Left cardiac atrium (tissue), 4 donors: ENCODE measurements around the gene B9D2. TPM values are rescaled to one million over a fixed set of nuclear protein-coding genes. Genes with fewer than 3 reads are reported as not detected.
"Not testable (repeated sequence)": the region's sequence is repeated elsewhere in the genome, so short reads cannot be mapped to it uniquely, and the experiment has no call there.

Experiments used
- ATAC-seq, 2 donors: fragments of 200-7000 bp; cut with Tn5 transposase; one replicate each; pipeline ENCODE4 v1.9.1; 2020; ENCODE audit warnings: mild to moderate bottlenecking in 2 of 2, moderate library complexity in 2 of 2
- DNase-seq: peaks from one replicate; pipeline ENCODE4 v3.0.0-alpha.2; 2020
- intact Hi-C, 2 donors: fragments of 100-400 bp; cut with DNase I; formaldehyde crosslinking; loops; one replicate each; pipeline versions ENCODE4 v1.14.1 to v1.15.1; 2022 to 2023
- long read RNA-seq: library from polyadenylated mRNA; unstranded; transcript quantifications from one replicate; pipeline ENCODE4 v2.0.0, GENCODE V29; 2021
- total RNA-seq, 2 donors: library from RNA; stranded (reverse); fragmentation: NEBNext Ultra II Directional; extraction: Animal tissue kit (Norgen Biotek cat#: 25700); gene quantifications; one replicate each; pipeline ENCODE4 v1.2.1, GENCODE V29; 2021
- donor health status: DM: no; HTN: yes; CAD: no.
- donor health status: DM: no; HTN: yes; CAD: no; lungs with severe emphysema.
- donor health status: DM: yes; HTN: yes; CAD: no.
- donor health status: Dilated cardiomyopathy.

B9D2 gene, protein sequence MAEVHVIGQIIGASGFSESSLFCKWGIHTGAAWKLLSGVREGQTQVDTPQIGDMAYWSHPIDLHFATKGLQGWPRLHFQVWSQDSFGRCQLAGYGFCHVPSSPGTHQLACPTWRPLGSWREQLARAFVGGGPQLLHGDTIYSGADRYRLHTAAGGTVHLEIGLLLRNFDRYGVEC
- 1 to 10 TPM; 3.5 to 4.1 TPM for total RNA-seq
- long read RNA-seq, partial matches to known transcripts, result 0 of 1 reads
- long read RNA-seq, other reads (novel, unspliced or antisense), result 0 of 1 reads

DNA sequence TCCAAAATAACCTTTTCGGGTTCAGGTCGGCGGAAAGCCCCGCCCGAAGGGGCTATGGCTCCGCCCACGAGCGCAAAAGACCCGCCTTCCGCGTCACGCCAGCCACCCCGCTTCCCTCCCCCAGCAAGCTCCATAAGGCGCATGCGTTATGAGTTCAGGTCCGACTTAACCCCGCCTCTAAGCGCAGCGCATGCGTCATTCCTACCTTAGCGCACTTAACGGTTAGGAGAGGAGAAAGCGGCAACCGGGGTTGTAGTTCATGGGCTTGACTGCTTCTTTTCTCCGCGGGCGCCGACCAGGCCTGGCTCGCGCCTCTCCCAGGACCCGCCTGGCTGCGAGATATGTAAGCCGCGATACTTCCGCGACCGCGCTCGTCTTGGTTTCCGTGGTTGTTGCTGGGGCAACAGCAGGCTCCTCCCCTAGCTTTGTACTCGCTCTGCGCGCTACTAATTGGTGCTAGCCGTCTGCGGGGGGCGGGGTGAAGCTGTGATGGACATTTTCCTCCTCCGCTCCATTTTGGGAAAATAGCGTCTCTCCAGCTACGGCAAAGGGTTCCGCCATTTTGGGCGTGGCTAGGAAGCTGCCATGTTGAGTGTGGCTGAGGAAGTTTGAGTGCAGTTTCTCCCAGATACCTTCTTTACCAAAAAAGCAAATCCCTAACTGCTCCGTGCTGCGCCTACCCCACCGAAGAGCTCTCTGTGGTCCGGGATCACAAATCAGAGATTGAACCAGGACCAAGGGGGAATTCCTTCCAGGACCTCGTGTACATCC is at the start of gene B9D2:
Gene B9D2, minus strand, starts transcription at position 397 of the 771 bp plus-strand sequence. CDS start 630 bp downstream, outside the sequence.
- intact Hi-C loops, result no loop called here
- ATAC-seq, result peak; percentile 97 to 98
- DNase-seq, result peak; percentile 99

DNA sequence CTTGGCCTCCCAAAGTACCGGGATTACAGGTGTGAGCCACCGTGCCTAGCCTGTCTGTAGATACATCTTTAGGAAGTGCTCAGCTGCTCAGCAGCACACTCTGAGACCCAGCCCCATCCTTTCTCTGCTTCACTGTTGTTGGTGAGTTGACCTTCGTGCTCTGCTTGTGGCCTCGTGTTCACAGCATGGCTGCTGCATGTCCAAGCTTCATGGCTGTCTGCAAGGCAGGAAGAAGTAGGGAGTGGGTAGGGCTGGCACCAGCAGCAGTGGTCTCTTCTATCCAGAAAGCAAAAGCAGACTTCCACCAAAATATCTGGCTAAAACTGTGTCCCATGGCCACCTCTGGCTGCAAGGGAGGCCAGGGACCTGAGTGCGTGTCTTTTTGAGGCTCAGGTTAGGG is 49.0 kb upstream of the B9D2 start:
- DNase-seq (no peak), ATAC-seq (no peak)
- intact Hi-C loops, result no loop called here

DNA sequence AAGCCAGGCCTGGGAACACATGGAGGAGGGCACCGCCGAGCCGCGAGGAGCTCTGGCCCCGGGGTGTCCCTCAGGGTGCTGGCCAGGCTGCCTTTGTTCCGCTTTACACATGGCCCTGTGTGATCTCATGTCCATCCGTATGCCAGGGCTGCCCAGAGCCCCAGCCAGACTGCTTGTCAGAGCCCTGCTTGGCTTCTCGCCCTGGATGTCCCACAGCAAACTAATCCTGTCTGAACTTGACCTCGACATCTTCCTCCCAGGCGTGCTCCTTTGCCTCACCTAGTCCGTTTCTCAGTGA is 48.0 kb upstream of the B9D2 start:
- intact Hi-C loops, result no loop called here
- DNase-seq, result peak; percentile 60
- peak; percentile 74 to 76 for ATAC-seq

DNA sequence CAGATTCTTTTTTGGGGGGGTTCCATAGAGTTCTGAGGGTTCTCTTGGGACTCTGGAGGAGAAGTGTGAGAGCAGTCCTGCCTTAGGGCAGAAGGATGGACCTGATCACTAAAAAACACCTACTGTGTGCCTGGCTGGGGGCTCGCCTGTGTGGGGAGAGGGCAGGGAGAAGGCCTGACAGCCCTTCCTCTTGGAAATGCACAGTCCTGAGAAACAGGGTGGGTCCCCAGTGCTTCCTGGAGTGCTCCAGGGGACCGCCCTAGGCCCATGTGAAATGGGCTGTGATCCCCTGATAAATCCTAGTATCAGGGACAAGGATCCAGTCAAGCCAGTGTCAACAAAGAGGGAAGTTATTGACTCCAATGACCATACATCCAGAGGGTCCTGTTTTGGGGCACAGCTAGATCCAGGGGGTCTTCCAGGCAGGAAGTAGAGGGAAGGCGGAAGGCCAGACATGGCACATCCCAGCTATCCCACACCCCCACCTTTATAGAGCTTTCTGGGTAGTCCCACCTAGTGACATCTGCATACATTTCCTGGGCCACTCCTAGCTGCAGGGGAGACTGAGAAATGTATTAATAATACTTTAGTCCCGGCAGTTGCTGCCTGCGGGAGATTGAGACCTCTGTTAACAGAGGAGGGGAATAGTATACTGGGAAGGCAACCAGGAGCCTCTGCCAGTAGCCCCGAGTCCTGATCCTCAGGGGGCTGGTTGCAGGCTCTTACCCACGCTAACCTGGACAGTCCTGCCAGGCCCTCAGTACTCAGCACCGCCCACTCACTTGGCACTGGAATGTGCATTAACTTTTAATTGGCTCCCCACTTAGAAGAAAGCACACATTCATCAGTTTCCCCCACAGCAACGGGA is 47.4 kb upstream of the B9D2 start:
- intact Hi-C loops, result no loop called here
- DNase-seq (no peak), ATAC-seq (peak; percentile 12 to 14)

DNA sequence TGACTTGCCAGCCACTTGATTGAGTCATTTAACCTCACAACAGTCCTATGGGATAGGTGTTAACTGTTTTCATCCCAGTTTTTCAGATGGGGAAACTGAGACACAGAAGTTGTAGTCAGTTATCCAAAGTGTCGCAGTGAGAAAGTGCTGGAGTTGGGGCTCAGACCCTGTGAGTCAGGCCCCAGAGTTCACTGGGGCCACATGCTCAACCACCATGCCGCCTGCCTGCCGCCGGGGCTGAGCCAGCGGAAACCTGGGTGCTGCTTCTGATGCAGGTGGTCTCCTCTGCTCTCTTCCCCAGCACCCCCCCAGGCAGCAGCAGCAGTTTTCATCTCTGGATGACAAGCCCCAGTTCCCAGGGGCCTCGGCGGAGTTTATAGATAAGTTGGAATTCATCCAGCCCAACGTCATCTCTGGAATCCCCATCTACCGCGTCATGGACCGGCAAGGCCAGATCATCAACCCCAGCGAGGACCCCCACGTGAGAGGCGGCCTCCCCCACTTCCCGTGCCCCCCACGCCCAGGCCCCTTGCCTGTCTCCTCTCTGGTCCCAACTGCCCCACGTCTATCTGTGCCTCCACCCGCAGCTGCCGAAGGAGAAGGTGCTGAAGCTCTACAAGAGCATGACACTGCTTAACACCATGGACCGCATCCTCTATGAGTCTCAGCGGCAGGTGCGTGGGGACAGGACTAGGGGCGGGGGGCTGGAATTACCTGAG is 46.5 kb upstream of the B9D2 start:
- ATAC-seq (no peak), DNase-seq (no peak)
- intact Hi-C loops, result no loop called here

DNA sequence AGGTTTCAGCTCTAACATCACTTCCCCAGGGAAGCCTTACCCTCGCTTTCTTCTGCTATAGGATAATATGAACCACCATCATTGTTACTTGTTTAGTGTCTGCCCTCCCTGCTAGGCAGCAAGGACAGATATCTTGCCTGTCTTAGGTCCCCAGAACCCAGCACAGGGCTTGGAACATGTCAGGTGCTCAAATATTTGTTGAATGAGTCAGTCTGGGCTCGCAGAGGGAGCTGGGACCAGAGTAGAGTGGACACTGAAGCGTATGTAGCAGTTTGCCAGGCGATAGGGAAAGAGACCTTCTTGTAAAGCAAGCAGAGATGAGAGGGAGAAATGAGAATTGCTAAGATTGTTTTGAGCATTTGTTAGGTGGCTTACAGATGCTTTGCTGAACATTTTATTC is 45.3 kb upstream of the B9D2 start:
- ATAC-seq (peak; percentile 48 to 62), DNase-seq (no peak)
- intact Hi-C loops, result no loop called here

DNA sequence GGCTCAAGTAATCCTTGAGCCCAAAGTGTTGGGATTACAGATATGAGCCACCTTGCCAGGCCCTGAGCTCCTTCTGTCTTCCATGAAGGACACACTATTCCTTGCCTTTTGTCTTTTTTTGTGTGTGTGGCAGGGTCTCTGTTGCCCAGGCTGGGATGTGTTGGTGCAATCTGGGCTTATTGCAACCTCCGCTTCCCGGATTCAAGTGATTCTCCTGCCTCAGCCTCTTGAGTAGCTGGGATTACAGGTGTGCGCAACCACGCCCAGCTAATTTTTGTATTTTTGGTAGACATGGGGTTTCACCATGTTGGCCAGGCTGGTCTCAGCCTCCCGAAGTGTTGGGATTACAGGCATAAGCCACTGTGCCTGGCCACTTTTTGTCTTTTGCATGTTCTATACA is 44.9 kb upstream of the B9D2 start:
- intact Hi-C loops, DNase-seq, ATAC-seq: not testable (repeated sequence)

DNA sequence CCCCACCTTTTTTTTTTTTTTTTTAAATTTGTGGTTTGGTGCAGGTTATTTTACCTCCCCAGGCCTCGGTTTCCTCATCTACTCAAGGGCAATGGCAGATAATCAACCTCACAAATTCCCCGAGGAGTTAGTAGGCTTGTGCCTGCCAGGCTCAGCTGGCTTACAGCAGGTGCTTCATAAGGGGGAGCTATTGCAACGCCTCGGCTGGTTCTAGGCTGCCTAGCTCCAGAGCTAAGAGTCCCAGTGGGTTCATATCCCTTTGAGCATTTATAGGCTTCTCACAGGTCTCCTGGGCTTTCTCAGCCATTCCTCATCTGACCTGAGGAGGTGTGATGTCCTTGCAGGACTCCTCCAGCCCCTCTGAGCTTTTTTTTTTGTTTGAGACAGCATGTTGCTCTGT is 44.3 kb upstream of the B9D2 start:
- intact Hi-C loops, result no loop called here
- ATAC-seq (no peak), DNase-seq (no peak)

DNA sequence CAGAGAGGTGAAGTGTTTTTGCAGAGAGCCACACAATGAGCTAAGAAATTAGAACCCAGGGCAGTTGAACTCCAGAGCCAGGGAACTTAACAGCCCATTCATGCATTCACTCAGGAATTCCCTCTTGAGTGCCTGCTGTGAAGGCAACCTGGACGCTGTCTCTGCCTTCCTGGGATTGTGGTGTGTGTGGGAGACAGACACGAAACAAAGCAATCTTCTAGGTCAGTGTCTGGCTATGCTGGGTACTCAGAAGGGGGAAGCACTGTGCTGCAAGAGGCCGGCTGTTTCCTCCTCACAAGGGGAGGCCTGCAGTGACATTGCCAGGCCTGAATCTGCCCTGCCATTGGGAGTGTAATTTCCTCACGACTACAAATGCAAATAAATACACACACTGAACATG is 43.3 kb upstream of the B9D2 start:
- intact Hi-C loops, result no loop called here
- ATAC-seq, result peak; percentile 18 to 32
- no peak for DNase-seq

DNA sequence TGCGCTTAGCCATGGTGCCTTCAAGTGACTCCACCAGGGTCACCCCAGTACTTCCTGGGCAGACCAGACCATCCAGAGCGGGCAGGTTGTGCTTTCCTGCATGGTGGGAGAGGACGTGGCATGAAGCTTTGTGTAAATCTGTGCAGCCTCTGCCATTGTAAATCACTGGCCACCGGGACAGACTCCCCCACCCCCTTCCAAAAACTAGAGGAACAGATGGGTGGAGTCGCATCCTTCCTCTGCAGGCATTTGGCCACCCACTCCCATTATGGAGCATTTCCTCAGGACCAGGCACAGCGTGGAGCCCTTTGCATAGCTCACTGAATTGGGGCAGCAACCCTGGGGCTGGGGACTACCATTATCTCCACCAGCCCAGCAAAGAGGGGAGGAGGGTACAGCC is 41.8 kb upstream of the B9D2 start:
- peak in 1 of 2 donors; percentile 22 for ATAC-seq
- intact Hi-C loops, result no loop called here
- DNase-seq, result peak; percentile 30

DNA sequence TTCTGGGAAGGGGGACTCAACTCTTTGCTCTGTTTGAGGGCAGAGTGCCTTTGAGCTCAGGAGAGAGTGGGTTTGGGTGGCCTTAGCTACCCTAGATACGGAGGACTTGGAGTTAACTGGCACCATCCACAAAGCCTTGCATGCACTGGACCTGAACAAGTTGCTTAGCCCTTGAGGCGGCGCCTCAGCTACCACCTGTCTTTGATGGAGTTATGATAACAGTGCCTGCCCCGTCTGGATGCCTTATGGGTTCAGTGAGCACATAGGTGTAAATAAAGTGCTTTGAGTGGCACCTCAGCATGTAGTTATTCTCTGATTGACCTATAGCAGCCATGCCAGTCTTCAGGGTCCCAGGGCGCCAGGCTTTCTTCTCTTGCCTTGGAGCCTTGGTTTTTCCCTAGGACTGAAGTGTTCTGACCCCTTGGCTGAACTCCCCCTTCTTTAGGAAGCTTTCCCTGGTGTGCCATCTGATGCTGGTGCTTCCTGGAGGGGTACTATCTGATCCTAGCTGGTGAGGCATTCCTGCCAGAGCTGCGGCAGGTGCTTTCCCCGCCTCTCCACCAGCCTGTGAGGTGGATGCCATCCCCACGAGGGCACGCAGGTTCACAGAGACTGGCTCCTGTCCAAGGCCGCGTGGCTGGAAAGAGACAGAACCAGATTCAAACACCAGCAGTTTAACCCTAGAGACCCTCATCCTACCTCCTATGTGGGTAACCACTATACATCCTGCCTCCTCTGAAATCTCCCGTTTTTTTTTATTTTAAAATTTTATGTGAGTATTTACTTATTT is 39.4 kb upstream of the B9D2 start:
- no peak for ATAC-seq
- DNase-seq, result no peak
- intact Hi-C loops, result no loop called here

DNA sequence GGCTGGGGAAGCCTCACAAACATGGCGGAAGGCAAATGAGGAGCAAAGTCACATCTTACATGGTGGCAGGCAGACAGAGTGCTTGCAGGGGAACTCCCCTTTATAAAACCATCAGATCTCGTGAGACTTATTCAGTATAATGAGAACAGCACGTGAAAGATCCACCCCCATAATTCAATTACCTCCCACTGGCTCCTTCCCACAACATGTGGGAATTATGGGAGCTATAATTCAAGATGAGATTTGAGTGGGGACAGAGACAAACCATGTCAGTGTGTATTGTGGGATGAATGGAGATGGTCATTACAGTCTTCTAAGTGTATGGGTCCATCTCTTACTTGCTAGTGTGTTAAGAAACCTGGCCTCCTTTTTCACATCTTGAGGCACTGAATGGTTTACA is 38.1 kb upstream of the B9D2 start:
- no peak for DNase-seq
- ATAC-seq, result no peak
- intact Hi-C loops, result no loop called here

DNA sequence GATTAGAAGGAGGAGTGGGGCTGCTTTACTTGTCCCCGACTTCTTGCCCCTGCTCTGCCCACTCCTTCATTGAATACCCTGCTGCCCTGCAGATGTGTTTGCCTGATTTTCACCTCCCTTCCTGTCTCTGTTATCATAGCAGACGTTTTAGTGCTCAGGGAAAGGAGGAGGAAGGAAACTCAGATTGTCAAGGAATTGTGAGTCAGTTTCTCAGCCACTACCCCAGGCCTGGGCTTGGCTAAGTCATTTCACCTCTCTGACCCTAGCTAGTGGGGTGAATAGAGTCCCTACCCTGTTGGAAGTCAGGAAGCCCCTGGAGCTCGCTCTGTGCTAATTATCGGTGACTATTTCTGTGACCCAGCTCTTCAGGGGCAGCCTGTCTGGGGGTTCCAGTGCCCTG is 37.5 kb upstream of the B9D2 start:
- no peak for DNase-seq
- intact Hi-C loops, result no loop called here
- ATAC-seq, result no peak

DNA sequence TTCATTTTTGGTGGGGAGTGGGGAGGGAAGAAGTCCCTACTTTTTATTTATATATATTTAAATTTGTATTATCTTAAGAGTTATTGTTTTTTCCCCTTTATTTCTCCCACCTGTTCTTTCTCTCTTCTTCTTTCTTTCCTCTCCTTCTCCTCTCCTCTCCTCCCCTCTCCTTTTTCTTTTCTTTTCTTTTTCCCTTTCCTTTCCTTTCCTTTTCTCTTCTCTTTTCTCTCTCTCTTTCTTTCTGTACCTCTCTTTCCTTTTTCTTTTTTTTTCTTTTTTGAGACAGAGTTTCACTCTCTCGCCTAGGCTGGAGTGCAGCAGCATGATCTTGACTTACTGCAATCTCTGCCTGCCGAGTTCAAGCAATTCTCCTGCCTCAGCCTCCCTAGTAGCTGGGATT is 35.6 kb upstream of the B9D2 start:
- ATAC-seq, result no peak
- intact Hi-C loops, result loop anchor here in 1 of 2 donors (5.0 kb wide), 1 partner anchor 38 kb away; the partner anchor contains the start of gene DMAC2
- DNase-seq, result no peak

DNA sequence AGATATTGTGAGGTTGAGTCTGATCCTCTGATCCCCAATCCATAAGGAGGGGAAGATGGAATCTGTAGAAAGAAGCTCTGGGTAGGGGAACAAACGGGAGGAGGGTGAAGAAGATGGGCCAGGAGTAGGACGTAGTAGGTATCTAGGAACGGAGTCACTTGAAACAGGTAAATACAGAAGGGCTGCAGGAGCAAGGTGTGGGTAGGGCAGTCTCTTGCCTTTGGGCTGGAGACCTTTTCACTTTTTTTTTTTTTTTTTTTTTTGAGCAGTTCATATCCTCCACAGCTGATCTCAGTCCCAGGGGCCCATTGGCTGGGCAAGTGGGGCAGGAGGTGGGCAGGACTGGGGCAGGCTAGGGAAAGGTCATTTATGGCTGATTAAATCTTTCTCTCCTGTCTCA is 35.1 kb upstream of the B9D2 start:
- intact Hi-C loops, result loop anchor here in 1 of 2 donors (5.0 kb wide), 1 partner anchor 38 kb away; the partner anchor contains the start of gene DMAC2
- ATAC-seq, result no peak
- DNase-seq, result no peak

DNA sequence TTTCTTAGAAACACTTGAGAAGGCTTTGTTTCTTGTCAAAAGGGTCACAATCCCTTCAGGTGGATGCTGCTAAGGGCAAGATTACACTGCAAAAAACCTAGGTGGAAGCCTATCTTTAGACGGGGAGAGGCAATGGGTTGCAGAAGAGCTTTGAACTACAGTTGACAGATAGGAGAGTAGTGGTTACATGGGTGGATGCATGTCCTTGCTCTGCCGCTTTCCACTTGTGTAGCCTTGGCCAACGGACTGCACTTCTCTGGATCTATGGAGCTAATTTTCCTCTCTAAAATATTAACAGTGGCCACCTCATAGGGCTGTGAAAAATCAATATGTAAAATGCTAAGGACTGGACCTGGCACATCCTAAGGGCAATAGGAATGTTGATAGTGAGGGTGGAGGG is 34.6 kb upstream of the B9D2 start:
- DNase-seq (no peak), ATAC-seq (no peak)
- intact Hi-C loops, result loop anchor here in 1 of 2 donors (5.0 kb wide), 1 partner anchor 39 kb away; the partner anchor contains the start of gene DMAC2

DNA sequence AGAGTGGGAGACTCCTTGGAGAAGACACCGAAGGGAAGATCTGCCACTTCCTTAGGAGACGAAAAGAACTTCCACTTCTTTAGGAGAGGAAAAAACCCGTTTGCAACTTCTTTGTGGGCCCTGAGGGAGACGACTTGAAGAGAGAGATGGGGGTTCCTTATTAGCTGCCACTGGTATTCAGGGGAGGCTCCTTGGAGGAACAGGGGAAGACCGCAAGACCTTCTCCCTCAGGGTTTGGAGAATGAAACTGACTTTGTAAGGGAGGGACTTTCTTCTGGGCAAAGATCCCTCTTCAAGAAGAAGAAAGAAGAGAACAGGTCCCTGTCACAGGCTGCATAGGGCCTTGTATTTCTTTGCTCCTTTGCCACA is 34.1 kb upstream of the B9D2 start:
- ATAC-seq, result no peak
- intact Hi-C loops, result loop anchor here in 1 of 2 donors (5.0 kb wide), 1 partner anchor 39 kb away; the partner anchor contains the start of gene DMAC2
- DNase-seq, result no peak
